Stimulated activated CD8-positive, alpha-beta memory T cell treated with anti-CD3 and anti-CD28 coated beads, Interleukin-7, amount 100 ng/mL, for 4 hours (primary cell): ENCODE results near the gene PCDHGC4.

Experiments used
- DNase-seq, 2 donors: peaks; one replicate each; pipeline ENCODE4 v3.0.0-alpha.2; 2020; ENCODE audit warnings: low read depth in 2 of 2

The PCDHGC4 gene

DNA sequence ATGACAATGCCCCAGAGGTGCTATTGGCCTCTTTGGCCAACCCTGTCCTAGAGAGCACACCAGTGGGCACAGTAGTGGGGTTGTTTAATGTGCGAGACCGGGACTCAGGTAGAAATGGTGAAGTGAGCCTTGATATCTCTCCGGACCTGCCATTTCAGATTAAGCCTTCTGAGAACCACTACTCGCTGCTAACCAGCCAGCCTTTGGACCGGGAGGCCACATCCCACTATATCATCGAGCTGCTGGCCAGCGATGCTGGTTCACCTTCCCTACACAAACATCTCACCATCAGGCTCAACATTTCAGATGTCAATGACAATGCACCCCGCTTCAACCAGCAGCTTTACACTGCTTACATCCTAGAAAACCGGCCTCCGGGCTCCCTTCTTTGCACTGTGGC lies 5.4 kb downstream of the PCDHGC4 start:
- DNase-seq, result no peak

DNA sequence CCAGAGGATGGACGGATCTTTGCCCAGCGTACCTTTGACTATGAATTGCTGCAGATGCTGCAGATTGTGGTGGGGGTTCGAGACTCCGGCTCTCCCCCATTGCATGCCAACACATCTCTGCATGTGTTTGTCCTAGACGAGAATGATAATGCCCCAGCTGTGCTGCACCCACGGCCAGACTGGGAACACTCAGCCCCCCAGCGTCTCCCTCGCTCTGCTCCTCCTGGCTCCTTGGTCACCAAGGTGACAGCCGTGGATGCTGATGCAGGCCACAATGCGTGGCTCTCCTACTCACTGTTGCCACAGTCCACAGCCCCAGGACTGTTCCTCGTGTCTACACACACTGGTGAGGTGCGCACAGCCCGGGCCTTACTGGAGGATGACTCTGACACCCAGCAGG lies 5.9 kb downstream of the PCDHGC4 start:
- DNase-seq, result no peak

DNA sequence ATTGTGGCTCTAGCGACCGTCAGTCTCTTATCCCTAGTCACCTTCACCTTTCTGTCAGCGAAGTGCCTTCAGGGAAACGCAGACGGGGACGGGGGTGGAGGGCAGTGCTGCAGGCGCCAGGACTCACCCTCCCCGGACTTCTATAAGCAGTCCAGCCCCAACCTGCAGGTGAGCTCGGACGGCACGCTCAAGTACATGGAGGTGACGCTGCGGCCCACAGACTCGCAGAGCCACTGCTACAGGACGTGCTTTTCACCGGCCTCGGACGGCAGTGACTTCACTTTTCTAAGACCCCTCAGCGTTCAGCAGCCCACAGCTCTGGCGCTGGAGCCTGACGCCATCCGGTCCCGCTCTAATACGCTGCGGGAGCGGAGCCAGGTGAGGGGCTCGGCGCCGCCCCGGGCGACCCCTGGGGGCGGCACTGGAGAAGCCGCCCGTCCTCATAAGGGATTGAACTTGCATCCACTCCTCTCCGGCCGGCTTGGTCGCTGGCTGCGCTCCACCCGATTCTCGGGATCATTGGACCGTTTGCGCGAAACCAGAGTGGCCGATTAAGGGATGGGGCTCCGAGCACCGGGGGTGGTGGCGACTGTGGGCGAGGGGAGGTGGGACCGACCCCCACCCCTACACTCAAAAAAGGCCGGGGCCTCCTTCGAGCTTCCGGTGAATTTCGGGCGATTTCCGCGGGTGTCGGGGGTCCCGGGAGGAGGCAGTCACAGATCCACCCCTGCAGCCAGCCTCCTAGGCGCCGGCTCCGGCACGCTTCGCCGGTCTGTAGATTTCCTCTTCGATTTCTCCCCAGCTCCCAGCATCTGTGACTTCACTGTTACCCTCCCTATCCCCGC lies 6.7 kb downstream of the PCDHGC4 start:
- no peak for DNase-seq

DNA sequence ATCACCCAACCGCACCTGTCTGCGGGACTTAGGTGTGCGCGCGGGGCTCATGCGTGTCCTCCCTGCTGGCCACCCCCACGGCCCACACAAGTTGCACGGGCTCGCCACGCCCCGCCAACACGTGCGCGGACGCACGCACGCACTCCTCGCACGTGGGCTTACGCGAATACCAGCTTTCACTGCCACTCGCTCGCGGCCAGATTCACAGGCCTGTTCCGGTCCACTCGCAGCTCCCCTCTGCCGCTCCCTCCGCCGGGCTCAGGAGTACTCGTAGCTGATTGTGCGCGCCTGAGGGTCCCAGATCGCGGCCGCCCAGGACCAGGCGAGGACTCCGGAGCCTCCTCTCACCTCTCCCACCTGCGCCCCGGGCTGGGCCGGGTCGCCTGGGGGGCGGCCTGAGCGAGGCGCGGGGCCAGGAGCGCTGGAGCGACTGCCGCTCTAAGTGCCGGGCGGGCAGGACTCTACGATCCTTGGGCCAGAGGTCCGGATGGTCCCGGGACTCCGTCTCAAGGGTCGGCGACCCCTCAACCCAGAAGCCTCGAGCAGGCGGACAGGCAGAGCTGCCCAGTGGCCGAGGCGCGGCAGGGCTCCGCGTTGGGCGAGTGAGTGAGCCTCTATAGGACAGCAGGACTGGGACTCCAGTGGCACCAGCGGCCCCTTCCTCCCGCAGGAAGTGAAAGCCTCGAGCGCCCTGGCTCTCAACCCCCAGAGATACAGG lies 7.5 kb downstream of the PCDHGC4 start:
- no peak for DNase-seq

DNA sequence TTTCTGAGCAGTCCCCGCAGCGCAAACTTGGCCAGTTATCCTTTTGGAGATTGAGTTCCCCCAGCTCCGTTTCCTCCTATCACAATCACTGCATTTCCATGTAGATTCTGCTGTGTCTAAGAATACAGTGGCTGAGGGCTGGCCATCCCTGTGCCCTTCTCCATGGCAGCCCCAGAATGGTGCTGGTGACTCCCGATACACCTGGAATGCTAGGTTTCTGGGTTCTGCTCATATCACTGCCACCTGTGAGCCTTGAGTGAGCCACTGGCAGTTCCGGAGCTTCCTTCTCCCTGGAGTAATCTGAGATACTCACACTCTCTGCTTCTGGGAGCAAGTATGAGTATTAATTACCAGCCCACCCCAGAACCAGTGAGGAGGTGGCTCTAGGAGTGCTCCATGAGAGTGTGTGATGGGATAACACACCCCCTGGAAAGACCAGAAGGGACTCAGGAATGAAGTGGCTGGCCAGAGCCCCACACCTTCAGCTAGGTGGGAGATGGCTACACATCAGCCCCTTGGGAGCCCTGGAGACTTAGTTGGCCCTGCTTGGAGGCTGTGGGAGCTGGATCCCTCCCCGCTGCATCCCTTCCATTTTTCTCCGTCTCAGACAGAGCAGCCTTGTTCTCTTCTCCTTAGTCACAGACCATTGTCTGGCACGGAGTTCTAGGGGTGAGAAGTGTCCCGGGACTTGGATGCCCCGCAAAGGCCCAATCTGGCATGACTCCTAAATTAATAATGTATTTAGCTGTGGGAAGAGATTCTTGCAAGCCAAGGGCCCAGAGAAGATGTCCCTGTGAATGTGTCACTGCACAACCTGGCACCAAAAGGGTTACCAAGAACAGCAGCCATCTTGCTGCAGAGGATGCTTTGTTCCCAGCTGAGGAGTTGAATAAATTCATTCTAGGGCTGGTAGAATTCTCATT lies 8.9 kb downstream of the PCDHGC4 start:
- no peak for DNase-seq

DNA sequence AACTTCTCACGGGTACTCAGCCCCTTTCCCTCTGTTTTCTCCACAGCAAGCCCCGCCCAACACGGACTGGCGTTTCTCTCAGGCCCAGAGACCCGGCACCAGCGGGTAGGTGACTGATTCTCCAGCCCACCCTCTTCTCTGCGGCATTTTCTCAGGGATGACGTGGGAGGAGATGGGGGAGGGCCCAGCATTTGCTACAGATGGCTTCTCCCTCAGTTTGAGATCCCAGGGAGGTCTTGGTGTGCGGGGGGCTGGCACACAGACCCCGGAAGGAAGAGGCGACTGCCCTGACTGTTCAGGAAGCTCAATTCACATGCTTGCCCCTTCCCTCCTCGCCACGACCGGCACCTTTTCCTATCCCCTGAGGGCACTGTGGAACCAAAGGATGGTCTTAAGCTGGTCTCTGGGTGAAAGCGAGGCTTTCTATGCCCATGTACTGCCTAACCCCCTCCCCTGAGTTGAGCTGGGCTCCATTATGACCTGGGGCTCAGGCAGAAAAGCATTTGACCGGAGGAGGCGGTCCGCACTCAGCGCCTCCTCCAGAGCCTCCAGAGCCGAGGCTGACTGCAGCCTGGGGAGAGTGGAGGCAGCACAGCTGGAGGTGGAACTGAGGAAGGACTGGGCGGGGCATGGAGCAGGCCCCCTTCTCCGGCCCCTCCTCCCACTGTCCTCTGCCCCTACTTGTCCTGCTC lies 10.1 kb downstream of the PCDHGC4 start:
- no peak for DNase-seq

DNA sequence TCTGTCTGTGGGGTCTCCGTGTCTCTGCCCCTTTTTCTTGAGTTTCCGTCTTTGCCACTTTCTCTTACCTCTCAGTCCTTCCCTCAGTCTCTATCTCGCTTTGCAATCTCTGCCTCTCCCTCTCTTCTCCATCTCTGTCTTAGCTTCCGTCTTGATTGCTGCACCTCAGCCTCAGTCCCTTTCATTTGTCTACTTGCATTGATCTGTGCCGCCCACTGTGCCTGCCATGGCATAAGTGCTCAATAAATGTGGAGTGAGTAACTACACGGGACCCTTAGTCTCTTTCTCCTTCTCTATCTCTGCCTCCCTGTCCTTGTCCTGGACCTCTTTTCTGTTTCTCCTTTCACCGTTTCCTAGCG lies 10.6 kb downstream of the PCDHGC4 start:
- DNase-seq, result no peak

DNA sequence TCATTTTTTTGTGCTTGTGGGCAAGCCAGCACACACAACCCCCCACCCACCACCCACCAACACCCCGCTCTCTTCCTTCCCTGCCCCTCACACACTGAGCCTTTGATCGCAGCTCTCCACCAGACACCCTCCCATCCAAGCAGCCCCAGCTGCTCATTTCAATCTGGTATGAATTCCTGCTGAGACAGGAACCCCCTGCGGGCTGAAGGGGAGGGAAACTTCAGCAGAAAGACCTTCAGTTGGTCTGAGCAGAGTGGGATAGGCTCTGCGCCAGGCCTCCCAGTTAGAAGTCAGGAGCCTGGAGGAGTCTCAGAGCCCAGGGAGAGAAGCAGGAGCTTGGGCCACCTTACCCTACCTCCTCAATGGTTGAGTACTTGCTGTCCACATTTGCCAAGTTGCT lies 11.2 kb downstream of the PCDHGC4 start:
- no peak for DNase-seq

DNA sequence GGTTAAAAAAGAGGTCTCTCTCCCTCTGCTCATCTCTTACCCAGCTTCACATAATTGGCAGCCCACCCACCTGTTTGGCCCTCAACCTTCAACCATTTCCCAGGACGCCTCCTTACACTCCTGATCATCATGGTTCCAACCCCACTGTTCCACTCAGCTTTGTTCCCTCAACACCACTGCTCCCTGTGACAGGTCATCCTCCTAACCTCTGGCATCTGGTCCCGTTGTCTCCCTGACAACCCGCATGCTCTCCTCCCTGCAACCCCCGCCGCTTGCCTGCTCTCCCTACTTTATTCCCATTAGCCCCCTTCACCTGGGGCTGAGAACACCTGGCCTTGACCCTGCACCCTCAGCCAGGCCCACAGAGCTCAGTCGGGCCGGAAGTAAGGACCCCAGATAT lies 16.9 kb downstream of the PCDHGC4 start:
- no peak for DNase-seq

DNA sequence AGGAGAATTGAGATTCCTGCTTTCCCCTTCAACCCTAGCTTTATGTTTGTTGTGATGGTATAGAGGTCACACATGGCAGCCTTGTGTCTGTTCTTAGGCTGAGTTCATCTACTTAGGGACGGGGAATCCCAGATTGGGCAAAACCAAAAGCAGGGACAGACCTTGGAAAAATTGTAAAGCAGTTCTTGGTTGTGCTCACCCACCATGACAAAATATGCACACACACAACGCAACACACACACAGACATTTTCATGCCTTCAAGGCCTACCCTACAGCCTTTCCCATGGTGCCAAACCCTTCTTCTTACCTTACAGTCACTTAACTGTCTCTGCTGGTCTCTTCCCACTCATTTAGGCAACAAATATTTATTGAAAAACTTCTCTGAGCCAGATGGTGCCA lies 18.9 kb downstream of the PCDHGC4 start:
- no peak for DNase-seq

DNA sequence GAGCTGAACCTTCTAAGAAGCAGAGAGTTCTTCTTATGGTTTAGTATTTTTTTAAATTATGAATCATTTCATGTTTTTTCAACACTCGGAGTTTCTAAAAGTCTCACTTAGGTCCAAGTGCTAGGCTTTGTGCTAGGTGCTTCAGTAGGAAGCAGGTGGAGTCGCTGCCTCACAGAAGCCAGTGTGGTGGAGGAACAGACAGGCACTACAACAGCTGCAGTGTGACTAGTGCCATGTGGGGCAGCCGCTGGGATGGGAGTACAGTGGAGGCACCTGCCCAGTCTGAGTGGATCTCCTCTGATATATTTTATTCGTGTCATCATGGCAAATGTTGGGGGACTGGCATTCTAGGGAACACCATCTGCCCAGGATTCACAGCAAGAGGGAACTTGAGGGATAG lies 19.4 kb downstream of the PCDHGC4 start:
- DNase-seq, result no peak

DNA sequence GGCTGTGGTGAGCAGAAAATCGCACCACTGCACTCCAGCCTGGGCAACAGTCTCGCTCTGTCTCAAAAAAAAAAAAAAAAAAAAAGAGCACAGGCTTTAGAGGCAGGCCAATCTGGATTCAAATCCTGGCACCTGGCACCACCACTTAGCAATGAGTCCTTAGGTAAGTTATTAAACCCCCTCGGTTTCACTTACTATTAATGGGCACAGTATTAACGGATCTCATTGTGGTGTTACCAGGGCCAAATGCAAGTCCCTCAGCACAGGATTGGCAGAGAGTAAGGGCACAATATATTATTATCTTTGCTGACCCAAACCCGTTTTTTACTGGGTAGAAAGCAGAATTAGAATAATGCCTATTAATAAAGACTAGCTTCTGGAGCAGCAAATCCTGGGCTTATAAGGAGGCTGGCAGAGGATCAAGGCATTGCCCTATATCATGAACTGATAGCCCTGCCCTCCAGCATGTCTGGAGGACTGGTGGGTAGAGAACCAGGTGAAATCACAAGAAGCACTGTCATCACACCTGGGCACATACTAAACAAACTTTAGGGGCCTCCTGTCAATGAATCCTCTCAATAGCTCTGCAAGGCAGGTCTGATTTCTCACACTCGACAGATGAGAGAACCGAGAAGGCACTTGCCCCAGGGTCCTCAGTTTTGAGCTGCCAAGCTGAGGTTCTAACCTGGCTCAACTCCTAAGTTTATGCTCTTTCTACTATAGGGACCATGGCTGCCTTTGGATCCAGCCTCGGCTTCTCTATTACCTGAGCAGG lies 21.7 kb downstream of the PCDHGC4 start:
- no peak for DNase-seq

DNA sequence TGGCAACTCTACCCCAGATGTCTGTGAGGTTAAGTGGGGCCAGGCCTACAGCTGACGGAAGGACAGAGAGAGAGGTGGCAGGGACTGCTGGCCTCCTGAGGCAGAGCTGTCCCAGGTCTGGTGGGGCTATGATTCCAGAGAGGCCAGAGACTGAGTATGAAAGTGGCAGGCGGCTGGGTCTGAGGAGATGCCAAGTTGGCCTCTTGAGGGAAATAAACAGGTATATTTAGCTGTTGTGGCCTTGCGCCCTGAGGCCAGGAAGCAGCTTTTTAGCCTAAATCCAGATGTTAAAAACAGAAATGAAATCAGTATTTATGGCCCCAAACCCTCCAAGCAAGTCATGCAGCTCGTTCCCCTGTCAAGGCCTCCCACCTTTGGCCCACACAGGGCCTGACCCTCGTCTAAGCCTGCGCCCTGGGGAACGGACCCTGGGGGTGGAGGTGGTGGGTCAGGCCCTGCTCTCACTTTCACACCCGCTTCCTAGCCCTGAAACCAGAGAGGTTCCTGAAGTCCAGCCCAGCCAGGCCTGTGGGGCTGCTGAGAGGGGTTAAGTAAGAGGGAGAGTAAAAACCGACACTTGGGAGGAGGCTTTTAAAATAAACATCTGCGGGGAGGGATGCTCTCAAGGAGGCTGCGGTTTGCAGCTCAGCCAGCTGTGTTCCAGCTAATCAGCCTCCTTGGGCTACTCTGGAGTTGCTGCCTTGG lies 22.7 kb downstream of the PCDHGC4 start:
- no peak for DNase-seq

DNA sequence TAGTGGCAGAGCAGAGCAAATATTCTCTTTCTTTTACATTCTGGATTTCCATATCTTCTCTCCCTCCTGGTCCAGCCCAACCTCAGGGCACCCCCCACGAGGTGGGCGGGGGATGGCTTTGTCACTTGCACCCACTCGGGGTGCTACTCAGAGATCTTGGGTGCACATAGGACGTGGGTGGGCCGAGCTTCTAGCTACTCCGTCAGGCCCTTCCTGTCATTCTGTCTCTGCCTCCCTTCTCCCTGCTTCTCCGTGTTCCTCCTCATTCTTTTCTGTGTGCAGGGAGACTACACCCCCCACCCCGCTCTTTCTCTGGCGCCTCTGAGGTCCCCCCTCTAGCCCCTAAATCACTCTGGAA lies 23.6 kb downstream of the PCDHGC4 start:
- no peak for DNase-seq

DNA sequence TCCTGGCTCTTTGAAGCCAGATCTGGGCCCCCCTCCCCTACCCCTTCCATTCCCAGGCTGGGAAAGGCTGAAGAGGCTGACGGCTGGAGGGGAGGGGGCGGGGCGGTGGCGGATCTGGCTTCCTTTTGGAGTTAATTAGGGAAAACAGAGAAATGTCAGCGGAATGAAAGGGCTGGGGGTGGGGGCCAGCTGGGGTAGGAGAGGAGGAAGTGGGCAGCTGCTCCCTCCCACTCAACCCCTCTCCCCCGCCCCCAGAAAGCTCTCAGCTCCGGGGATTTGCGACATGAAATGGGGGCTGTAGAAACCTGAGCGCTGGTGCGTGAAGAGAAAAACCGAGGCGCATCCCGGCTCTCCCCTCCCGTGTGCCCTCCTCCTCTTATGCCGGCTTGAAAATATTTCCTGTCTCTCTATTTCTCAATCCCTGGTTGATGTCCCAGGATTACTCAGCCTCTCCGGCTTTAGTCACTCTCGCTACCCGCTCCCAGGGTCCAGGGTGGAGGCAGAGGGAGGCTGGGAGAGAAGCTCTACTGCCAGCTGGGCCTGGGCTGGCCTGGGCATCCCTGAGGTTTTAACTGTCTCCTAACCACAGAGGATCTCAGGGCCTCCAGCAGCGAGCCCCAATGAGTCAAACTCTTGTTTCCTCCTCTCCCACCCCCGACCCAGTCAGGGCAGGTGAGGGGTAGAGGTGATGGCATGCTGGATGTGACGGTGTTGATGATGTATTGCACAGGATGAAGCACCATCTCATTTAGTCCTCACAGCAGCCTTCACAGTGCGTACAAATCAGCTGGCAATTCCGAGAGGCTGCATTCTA lies 24.2 kb downstream of the PCDHGC4 start:
- no peak for DNase-seq

DNA sequence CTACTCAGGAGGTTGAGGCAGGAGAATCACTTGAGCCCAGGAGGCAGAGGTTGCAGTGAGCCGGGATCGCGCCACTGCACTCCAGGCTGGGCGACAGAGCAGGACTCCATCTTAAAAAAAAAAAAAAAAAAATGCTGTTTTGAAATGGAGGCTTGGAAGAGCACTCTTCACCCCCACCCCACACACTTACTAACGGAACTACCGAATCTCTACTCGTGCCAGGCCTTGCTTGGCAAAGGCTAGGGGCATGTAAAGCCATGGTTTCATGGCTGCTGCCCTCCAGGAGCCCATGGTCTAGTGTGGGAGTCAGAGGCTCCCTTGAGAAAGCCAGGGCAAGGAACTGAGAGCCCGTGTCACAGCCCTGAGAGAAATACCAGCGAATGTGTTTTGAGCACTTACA lies 25.3 kb downstream of the PCDHGC4 start:
- no peak for DNase-seq

DNA sequence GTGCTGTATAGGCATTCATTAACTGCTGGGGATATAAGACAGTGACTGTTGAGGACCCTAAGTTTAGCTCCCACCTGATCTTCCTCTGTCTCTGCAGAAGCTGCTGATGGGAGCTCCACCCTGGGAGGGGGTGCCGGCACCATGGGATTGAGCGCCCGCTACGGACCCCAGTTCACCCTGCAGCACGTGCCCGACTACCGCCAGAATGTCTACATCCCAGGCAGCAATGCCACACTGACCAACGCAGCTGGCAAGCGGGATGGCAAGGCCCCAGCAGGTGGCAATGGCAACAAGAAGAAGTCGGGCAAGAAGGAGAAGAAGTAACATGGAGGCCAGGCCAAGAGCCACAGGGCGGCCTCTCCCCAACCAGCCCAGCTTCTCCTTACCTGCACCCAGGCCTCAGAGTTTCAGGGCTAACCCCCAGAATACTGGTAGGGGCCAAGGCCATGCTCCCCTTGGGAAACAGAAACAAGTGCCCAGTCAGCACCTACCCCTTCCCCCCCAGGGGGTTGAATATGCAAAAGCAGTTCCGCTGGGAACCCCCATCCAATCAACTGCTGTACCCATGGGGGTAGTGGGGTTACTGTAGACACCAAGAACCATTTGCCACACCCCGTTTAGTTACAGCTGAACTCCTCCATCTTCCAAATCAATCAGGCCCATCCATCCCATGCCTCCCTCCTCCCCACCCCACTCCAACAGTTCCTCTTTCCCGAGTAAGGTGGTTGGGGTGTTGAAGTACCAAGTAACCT lies 26.2 kb downstream of the PCDHGC4 start:
- DNase-seq, result no peak

DNA sequence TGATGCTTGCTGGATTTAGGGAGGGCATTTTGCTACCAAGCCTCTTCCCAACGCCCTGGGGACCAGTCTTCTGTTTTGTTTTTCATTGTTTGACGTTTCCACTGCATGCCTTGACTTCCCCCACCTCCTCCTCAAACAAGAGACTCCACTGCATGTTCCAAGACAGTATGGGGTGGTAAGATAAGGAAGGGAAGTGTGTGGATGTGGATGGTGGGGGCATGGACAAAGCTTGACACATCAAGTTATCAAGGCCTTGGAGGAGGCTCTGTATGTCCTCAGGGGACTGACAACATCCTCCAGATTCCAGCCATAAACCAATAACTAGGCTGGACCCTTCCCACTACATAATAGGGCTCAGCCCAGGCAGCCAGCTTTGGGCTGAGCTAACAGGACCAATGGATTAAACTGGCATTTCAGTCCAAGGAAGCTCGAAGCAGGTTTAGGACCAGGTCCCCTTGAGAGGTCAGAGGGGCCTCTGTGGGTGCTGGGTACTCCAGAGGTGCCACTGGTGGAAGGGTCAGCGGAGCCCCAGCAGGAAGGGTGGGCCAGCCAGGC lies 27.0 kb downstream of the PCDHGC4 start:
- no peak for DNase-seq
